ENCODE measurements around the gene EGF.

DNA sequence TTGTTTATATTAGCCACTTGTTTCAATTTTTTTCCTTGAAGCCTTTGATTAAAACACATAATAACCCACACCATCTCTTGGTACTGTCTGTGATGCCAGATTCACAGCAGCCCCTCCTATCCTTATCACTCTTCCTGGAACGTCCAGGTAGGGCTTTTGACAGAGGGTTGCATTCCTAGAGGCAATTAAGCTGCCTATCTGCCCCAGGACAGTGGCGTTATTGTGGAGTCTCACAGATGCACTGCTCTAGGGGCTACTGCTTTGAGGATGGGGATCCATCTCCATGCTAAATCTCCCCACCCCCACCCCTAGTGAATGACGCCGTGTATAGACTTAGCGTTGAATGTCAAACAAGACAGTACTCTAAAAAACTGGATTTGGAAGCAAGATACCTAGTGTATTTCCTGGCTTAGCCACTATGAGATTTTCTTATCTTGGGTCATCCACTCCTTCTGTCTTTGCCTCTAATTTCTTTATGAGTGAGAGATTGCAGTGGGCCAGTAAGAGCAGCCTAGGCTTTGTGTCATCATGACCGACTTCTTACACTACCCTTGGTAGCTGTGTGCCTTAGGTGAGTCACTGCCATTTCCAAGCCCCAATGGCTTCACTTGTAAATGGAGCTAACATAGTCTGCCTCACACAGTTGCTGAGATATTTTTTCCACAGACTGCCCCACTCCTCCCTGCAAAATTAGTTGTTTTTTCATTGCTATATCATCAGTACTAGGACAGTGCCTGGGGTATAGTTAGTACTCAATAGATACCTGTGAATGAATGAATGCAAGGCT is 90.9 kb downstream of the EGF start:
- no peak for TF ChIP-seq POLR2A (IDR thresholded peaks at IDR 0.05)
- TF ChIP-seq, protein P1, sequence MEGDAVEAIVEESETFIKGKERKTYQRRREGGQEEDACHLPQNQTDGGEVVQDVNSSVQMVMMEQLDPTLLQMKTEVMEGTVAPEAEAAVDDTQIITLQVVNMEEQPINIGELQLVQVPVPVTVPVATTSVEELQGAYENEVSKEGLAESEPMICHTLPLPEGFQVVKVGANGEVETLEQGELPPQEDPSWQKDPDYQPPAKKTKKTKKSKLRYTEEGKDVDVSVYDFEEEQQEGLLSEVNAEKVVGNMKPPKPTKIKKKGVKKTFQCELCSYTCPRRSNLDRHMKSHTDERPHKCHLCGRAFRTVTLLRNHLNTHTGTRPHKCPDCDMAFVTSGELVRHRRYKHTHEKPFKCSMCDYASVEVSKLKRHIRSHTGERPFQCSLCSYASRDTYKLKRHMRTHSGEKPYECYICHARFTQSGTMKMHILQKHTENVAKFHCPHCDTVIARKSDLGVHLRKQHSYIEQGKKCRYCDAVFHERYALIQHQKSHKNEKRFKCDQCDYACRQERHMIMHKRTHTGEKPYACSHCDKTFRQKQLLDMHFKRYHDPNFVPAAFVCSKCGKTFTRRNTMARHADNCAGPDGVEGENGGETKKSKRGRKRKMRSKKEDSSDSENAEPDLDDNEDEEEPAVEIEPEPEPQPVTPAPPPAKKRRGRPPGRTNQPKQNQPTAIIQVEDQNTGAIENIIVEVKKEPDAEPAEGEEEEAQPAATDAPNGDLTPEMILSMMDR (IDR thresholded peaks at IDR 0.05): no peak

All from heart left ventricle (tissue), 13 donors.